NCI-H510A (cell line): ENCODE results near the gene PRXL2B.

Experiments
- DNase-seq: peaks from one replicate; lab custom pipeline; 2025; lab: John Stamatoyannopoulos, UW

Gene PRXL2B

GRCh38 chr1:2598329-2598931 lies 11.9 kb downstream of the PRXL2B start:
- no peak for DNase-seq

GRCh38 chr1:2601721-2602303 lies 15.2 kb downstream of the PRXL2B start:
- no peak for DNase-seq

- DNase-seq, result no peak
Observed at GRCh38 chr1:2602311-2602835, 15.8 kb downstream of the PRXL2B start.

- DNase-seq, result no peak
Observed at GRCh38 chr1:2602866-2603520, 16.4 kb downstream of the PRXL2B start.

GRCh38 chr1:2603521-2604155 lies 17.1 kb downstream of the PRXL2B start:
- DNase-seq, result no peak

GRCh38 chr1:2604156-2604843 lies 17.7 kb downstream of the PRXL2B start:
- no peak for DNase-seq

- DNase-seq, result no peak
Observed at GRCh38 chr1:2604844-2605508, 18.4 kb downstream of the PRXL2B start.

DNA sequence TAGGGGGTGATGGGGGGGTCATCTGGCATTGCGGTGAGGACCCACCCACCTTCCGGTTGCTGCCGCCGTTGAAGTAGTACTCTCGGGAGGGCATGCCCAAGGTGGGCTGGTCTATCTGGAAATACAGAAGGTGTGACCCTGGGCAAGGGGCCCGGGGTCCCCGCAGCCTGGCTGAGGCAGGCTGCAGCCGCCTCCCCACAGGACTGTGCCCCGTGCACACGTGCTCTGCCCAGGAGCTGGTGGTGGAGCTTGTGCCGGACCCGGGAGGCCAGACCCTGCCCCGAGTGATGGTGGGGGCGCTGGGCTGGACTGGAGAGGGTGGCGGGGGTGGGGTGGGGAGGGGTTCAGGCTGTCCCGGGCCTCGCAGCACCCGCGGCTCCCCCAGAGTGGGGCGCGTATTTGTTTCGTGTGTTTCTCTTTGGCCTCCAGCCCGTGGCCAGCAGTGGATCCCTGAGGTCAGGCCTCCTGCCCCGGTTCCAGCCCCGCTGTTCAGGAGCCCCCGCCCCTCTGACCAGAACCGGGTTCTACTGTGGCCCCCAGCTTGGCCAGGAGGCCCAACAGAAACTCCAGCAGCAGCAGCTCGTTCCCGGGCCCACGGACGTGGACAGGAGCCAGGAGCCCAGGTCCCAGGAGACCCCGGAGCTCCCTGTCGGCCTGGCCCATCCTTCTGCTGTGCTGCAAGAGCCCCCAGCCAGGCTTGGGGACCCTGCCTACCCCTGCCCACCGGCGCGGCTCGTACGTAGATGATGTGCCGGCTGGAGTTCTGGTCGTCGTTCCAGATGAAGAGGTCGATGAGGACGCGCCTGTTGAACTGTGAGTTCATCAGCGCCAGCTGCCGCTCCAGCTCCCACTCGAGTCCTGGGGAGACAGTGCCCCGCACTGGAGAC lies 19.2 kb downstream of the PRXL2B start:
- DNase-seq, result no peak

- DNase-seq, result no peak
Observed at GRCh38 chr1:2606396-2606880, 19.9 kb downstream of the PRXL2B start.

GRCh38 chr1:2606881-2607621 lies 20.5 kb downstream of the PRXL2B start:
- no peak for DNase-seq

DNA sequence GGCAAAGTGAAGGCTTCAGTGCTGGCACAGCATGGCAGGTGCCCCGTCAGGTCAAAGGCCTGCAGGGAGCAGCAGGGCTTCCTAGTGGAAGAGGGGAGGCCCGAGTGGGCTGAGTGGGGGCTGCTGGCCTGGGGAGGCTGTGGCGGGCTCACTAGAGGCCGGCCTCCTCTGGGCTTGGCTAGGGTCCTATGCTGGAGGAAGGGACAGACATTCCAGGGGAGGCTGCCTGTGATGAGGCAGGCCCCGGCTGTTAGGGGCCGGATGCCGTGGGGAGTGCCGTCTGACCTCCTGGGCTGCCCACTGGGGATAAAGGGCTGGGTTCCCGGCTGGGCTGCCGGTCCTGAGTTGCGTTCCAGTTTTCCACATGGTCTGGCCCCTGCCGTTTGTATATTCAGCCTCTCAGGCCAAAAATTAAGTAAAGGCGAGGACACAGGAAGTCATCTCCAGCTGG lies 21.1 kb downstream of the PRXL2B start:
- no peak for DNase-seq

DNA sequence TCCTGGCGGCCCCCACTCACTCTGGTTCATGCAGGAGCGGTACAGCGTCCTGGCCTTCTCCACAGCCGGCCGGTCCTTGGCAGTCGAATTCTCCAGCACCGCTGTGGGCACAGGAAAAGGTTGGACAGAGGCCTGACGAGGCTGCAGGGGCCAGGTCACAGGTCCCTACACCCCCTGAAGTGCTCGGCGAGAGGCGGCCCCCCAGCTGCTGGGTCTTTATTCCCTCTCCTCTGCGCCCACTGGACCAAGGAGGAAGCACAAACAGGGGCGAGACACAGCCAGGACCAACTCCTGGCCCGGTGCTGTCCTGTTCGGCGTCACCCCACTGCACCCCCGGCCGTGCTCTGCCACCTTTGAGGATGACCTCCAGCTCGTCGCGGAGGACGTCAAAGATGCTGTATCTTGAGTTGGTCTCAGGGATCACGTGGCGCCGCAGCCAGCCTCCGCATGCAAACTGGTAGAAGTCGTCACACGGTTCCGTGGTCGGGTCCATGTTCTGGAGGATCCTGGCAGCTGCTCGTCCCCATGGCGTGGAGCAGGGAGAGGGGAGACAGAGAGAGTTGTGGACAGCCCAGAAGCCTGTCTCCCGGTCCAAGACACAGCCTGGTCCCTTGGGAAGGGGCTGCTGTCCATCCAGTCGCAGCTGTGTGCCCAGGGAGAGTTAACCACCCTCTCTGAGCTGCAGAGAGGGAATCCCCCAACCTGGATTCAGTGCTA lies 22.9 kb downstream of the PRXL2B start:
- DNase-seq, result no peak

GRCh38 chr1:2610036-2610959 lies 23.7 kb downstream of the PRXL2B start:
- no peak for DNase-seq

GRCh38 chr1:2611031-2611501 lies 24.5 kb downstream of the PRXL2B start:
- no peak for DNase-seq

DNA sequence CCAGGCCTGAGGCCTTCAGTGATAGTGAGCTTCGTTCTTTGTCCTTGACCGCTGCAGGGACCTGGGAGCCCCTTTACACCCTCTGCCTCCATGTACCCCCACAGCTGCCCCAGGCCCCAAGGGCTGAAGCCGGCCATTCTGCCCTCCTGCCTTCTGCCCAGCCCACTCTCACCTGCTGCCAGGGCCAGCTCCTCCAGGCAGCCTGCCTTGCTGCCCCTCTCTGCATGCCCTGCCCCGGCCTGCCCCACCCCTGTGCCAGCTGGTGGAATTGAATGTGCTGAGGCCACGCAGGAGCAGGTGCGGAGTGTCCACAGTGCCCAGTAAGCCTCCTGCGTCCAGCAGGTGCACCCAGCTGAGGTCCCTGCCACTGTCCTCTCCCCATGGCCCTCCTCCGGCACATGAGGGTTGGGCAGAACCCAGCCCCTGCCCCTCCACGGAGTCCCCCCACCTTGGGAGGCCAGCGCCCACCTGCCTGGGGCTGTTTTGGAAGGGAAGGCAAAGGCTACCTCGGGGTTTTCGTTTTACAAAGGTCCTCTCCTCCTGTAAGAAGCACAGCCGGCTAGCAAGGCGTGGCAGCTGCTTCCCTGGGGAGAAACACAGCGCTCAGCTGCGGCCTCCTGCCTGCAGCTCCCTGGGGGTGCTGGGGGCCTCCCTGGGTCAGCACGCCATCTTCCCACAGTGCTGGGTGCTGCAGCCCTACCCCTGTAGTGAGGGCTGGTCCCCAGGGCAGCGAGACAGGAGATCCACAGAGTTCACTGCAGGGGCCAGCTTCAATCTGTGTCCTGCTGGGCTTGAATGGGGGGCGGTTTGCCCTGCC lies 25.3 kb downstream of the PRXL2B start:
- no peak for DNase-seq

- no peak for DNase-seq
Observed at GRCh38 chr1:2612591-2613365, 26.2 kb downstream of the PRXL2B start.
